GM12878 (cell line): Measurements from ENCODE around the gene ELMOD3. TPM values are rescaled to one million over a fixed set of nuclear protein-coding genes. Genes with fewer than 3 reads are reported as not detected.

Experiments used
- ATAC-seq: fragments of 200-7000 bp; cut with Tn5 transposase; 3 replicates; pipeline ENCODE4 v1.9.1; 2020; ENCODE audit warnings: mild to moderate bottlenecking, moderate library complexity
- BruUV-seq: library from RNA; stranded (reverse); fragments of 400-500 nt; replicated peaks from 2 replicates; lab custom pipeline; 2021; lab: Mats Ljungman, UMichigan
- CTCF ChIA-PET: fragments of 300-600 bp; sonication (Branson Sonifier 250); formaldehyde crosslinking; extraction: SDS; loops from one replicate; lab custom pipeline; 2021; ENCODE audit warnings: inconsistent platforms; lab: Yijun Ruan, JAX
- POLR2A ChIA-PET: fragments of 350-600 bp; formaldehyde crosslinking; extraction: SDS; loops from one replicate; lab custom pipeline; 2021; ENCODE audit warnings: inconsistent platforms; lab: Charles Lee
- RAD21 ChIA-PET: fragments of 300-600 bp; sonication (Branson Sonifier 250); formaldehyde crosslinking; loops from one replicate; lab custom pipeline; 2023; ENCODE audit warnings: antibody characterized with exemption; ENCODE audit not compliant: unreplicated experiment; lab: Charles Lee
- SMC1A ChIA-PET: fragments of 300-600 bp; sonication (Branson Sonifier 250); formaldehyde crosslinking; loops from one replicate; lab custom pipeline; 2023; ENCODE audit not compliant: unreplicated experiment, uncharacterized antibody; lab: Charles Lee
- DNase-seq: peaks from one replicate; pipeline ENCODE4 v3.0.0-alpha.2; 2011; ENCODE audit warnings: low read depth, low spot score
- FAIRE-seq: peaks from 3 replicates; lab custom pipeline; 2011; peaks lifted over from hg19 to GRCh38; lab: Jason Lieb, UNC
- H2AFZ ChIP-seq: 2 replicates; pipeline ENCODE4 v1.6.0; 2011; ENCODE audit warnings: low read depth, low read length, control low read depth; ENCODE audit not compliant: control insufficient read depth
- H3K27ac ChIP-seq: 2 replicates; pipeline ENCODE4 v1.5.1; 2011; ENCODE audit warnings: control low read depth; ENCODE audit not compliant: control insufficient read depth, insufficient read depth
- H3K27me3 ChIP-seq, 2 experiments: replicated peaks in 1 of 2; 2 replicates each; pipeline versions ENCODE4 v1.6.0 to v1.6.1; 2011; ENCODE audit warnings: low read length in 1 of 2; ENCODE audit not compliant: control insufficient read depth in 2 of 2, insufficient read depth in 2 of 2
- H3K36me3 ChIP-seq, 2 experiments: 2 replicates each; pipeline ENCODE4 v1.5.1; 2011; ENCODE audit warnings: low read length in 1 of 2; ENCODE audit not compliant: control insufficient read depth in 2 of 2, insufficient read depth in 2 of 2
- H3K4me1 ChIP-seq: 2 replicates; pipeline ENCODE4 v1.6.1; 2011; ENCODE audit warnings: mild to moderate bottlenecking, low read length, moderate library complexity, mixed read lengths; ENCODE audit not compliant: control insufficient read depth, insufficient read depth
- H3K4me2 ChIP-seq: 2 replicates; pipeline ENCODE4 v1.6.0; 2011; ENCODE audit warnings: control low read depth; ENCODE audit not compliant: control insufficient read depth, insufficient read depth
- H3K4me3 ChIP-seq: fragments of 200-600 bp; sonication (generic); 2 replicates; pipeline ENCODE4 v1.5.1; 2016
- H3K79me2 ChIP-seq: 2 replicates; pipeline ENCODE4 v1.6.0; 2011; ENCODE audit warnings: low read length; ENCODE audit not compliant: control insufficient read depth, insufficient read depth
- H3K9ac ChIP-seq: 2 replicates; pipeline ENCODE4 v1.8.0; 2011; ENCODE audit warnings: low read length, control low read depth, mixed read lengths; ENCODE audit not compliant: control insufficient read depth, insufficient read depth
- H3K9me3 ChIP-seq: replicated peaks from 3 replicates; pipeline ENCODE4 v1.5.1; 2011; ENCODE audit warnings: mild to moderate bottlenecking, low read length; ENCODE audit not compliant: control insufficient read depth, insufficient read depth
- H4K20me1 ChIP-seq: 2 replicates; pipeline ENCODE4 v1.6.0; 2011; ENCODE audit not compliant: control insufficient read depth, insufficient read depth
- BCL11A ChIP-seq: IDR thresholded peaks from 2 replicates; pipeline ENCODE4 v1.6.1; 2011; ENCODE audit warnings: low read depth, low read length
- FOXM1 ChIP-seq: IDR thresholded peaks from 2 replicates; pipeline ENCODE4 v1.6.1; 2012; ENCODE audit warnings: low read depth, mild to moderate bottlenecking, inconsistent platforms, low read length, moderate library complexity
- GATAD2B ChIP-seq: fragments of 450-650 bp; conservative IDR thresholded peaks from 2 replicates; pipeline ENCODE4 v1.6.1; 2017; ENCODE audit warnings: low read depth, mild to moderate bottlenecking, moderate library complexity
- KLF5 ChIP-seq: fragments of 450-650 bp; IDR thresholded peaks from 2 replicates; pipeline ENCODE4 v1.6.1; 2014; ENCODE audit warnings: mild to moderate bottlenecking; ENCODE audit not compliant: partially characterized antibody
- MEF2B ChIP-seq: fragments of 450-650 bp; IDR thresholded peaks from 2 replicates; pipeline ENCODE4 v1.6.1; 2018; ENCODE audit warnings: mild to moderate bottlenecking, moderate library complexity; ENCODE audit not compliant: partially characterized antibody, poor library complexity, severe bottlenecking
- NFYB ChIP-seq: IDR thresholded peaks from 2 replicates; pipeline ENCODE4 v1.6.1; 2011; ENCODE audit warnings: low read depth, mild to moderate bottlenecking, low read length, improper control_type of control experiment, moderate library complexity; ENCODE audit not compliant: insufficient read depth
- PAX8 ChIP-seq: fragments of 450-650 bp; IDR thresholded peaks from 2 replicates; pipeline ENCODE4 v1.6.1; 2017; ENCODE audit warnings: mild to moderate bottlenecking, moderate library complexity
- RAD21 ChIP-seq: IDR thresholded peaks from 2 replicates; pipeline ENCODE4 v1.6.1; 2011; ENCODE audit warnings: mild to moderate bottlenecking, low read depth, low read length, moderate library complexity; ENCODE audit not compliant: insufficient read depth
- RB1 ChIP-seq: fragments of 450-650 bp; formaldehyde crosslinking; IDR thresholded peaks from 2 replicates; pipeline ENCODE4 v1.6.1; 2017; ENCODE audit warnings: mild to moderate bottlenecking, borderline replicate concordance
- RBBP5 ChIP-seq: fragments of 200-600 bp; sonication (generic); conservative IDR thresholded peaks from 2 replicates; pipeline ENCODE4 v1.6.1; 2016
- SMC3 ChIP-seq: IDR thresholded peaks from 2 replicates; pipeline ENCODE4 v1.6.1; 2011; ENCODE audit warnings: low read length, improper control_type of control experiment, borderline replicate concordance
- SREBF1 ChIP-seq: IDR thresholded peaks from 2 replicates; pipeline ENCODE4 v1.6.1; 2012; ENCODE audit warnings: mild to moderate bottlenecking, low read length
- TCF3 ChIP-seq: IDR thresholded peaks from 2 replicates; pipeline ENCODE4 v1.6.1; 2012; ENCODE audit warnings: low read depth, mild to moderate bottlenecking, low read length, borderline replicate concordance; ENCODE audit not compliant: insufficient read depth
- YY1 ChIP-seq: IDR thresholded peaks from 2 replicates; pipeline ENCODE4 v1.6.1; 2011; ENCODE audit warnings: low read depth, mild to moderate bottlenecking, low read length
- ZZZ3 ChIP-seq: IDR thresholded peaks from 2 replicates; pipeline ENCODE4 v1.6.1; 2011; ENCODE audit warnings: low read depth; ENCODE audit not compliant: control insufficient read depth, insufficient read length
- WGBS: methylation state at CpG from one replicate; pipeline ENCODE4 v1.1.6; 2016; ENCODE audit warnings: low lambda C conversion rate; ENCODE audit not compliant: insufficient replicate concordance, insufficient coverage; ENCODE audit errors: missing lambda C conversion rate; 5-methylcytosine and 5-hydroxymethylcytosine counted together
- in situ Hi-C: fragments of 300-500 bp; cut with MboI; formaldehyde crosslinking; loops from 9 replicates; pipeline ENCODE4 v1.14.3; 2018; ENCODE audit warnings: mixed read lengths
- intact Hi-C: fragments of 100-400 bp; cut with micrococcal nuclease; formaldehyde crosslinking; loops from one replicate; pipeline ENCODE4 v1.14.2; 2022; ENCODE audit not compliant: unreplicated experiment
- polyA plus RNA-seq, 11 experiments: library from polyadenylated mRNA; depleted of rRNA in 4 of 11; unstranded in 6 of 11; stranded (reverse) in 5 of 11; fragments of >200 nt; fragmentation: Nextera tagmentation in 4 of 11; fragmentation: Illumina TruSeq in 1 of 11; extraction: Ambion mirVana in 4 of 11; extraction: Trizol in 1 of 11; gene quantifications; 1 replicate in 1 of 11; 2 replicates in 10 of 11; pipeline versions ENCODE4 v1.2.1 to v1.2.3, GENCODE V29; 2011 to 2016; ENCODE audit warnings: inconsistent platforms in 2 of 11, missing spikeins in 2 of 11, low read depth in 1 of 11
- total RNA-seq, 4 experiments: library from RNA; depleted of rRNA in 3 of 4; stranded (reverse); fragments of >200 nt in 3 of 4; fragmentation: Illumina TruSeq in 1 of 4; extraction: Trizol in 1 of 4; gene quantifications; 2 replicates each; pipeline versions ENCODE4 v1.2.1 to v1.2.3, GENCODE V29; 2013 to 2021

The ELMOD3 gene
- total and polyA plus RNA-seq, 10 of the 15 experiments (the other 5 are each of a cell fraction or from before 2014, with no cell fraction given), result 1.2 to 19.1 (median 12.5) TPM

DNA sequence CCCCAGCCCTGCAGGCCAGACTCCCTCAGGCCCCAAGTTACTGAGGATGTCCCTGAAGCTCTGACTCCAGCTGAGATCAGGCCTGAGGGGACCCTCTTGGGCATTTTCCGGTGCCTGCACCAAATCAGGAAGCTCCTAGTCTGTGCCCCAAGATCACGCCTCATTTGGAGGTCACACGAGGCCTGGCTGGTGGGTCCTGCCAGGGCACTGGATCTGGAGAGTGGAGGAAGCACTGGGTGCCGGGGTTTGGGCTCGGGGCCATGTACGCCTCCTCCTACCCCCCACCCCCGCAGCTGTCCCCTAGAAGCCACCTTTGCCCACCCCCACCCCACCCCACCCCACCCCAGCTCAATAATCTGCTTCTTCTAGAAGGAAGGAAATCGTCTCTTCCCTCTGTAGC lies 80.1 kb downstream of the ELMOD3 start:
- Histone ChIP-seq H3K9ac (no peak overlapping the region), H3K27me3 (no peaks in the 10 kb centered on the region), H3K4me1 (peaks cover 8% of the 10 kb centered on the region; the same call in 1 of the 2 replicates), H2AFZ (no peak overlapping the region), H4K20me1 (no peaks in the 10 kb centered on the region), H3K4me3 (no peak overlapping the region), H3K79me2 (no peaks in the 10 kb centered on the region), H3K27ac (no peak overlapping the region), H3K36me3 (no peaks in the 10 kb centered on the region), H3K9me3 (no peaks in the 10 kb centered on the region), H3K4me2 (no peak overlapping the region)
- DNase-seq (no peak), ATAC-seq (no peak), FAIRE-seq (no peak)
- in situ Hi-C loops, result no loop called here
- RAD21 ChIA-PET, result no interaction called here
- TF ChIP-seq FOXM1 (no peak), GATAD2B (no peak), MEF2B (no peak), RBBP5 (no peak), SMC3 (no peak), BCL11A (no peak), RB1 (no peak), TCF3 (no peak), YY1 (no peak), PAX8 (no peak), KLF5 (no peak), RAD21 (no peak), NFYB (no peak), SREBF1 (no peak), ZZZ3 (no peak)
- POLR2A ChIA-PET, result no interaction called here
- SMC1A ChIA-PET, result no interaction called here
- BruUV-seq, result no TSS peak
- intact Hi-C loops, result no loop called here
- CTCF ChIA-PET, result no interaction called here
- WGBS, result 92% methylated on average over 4 of the region's 8 CpGs
